NT2/D1 (cell line): Measurements from ENCODE around the gene TRAF7.
A peak's percentile ranks its signal among the peaks of the same experiment; 100 is the strongest.

Experiments
- SUZ12 ChIP-seq: IDR thresholded peaks from 2 replicates; pipeline ENCODE4 v1.6.1; 2011; ENCODE audit not compliant: insufficient read length, insufficient read depth; ENCODE audit errors: extremely low read depth
- YY1 ChIP-seq: IDR thresholded peaks from 2 replicates; pipeline ENCODE4 v1.6.1; 2011; ENCODE audit not compliant: insufficient read length, insufficient read depth
- ZNF274 ChIP-seq: IDR thresholded peaks from 2 replicates; pipeline ENCODE4 v1.6.1; 2011; ENCODE audit warnings: mild to moderate bottlenecking, low read depth, low read length

DNA sequence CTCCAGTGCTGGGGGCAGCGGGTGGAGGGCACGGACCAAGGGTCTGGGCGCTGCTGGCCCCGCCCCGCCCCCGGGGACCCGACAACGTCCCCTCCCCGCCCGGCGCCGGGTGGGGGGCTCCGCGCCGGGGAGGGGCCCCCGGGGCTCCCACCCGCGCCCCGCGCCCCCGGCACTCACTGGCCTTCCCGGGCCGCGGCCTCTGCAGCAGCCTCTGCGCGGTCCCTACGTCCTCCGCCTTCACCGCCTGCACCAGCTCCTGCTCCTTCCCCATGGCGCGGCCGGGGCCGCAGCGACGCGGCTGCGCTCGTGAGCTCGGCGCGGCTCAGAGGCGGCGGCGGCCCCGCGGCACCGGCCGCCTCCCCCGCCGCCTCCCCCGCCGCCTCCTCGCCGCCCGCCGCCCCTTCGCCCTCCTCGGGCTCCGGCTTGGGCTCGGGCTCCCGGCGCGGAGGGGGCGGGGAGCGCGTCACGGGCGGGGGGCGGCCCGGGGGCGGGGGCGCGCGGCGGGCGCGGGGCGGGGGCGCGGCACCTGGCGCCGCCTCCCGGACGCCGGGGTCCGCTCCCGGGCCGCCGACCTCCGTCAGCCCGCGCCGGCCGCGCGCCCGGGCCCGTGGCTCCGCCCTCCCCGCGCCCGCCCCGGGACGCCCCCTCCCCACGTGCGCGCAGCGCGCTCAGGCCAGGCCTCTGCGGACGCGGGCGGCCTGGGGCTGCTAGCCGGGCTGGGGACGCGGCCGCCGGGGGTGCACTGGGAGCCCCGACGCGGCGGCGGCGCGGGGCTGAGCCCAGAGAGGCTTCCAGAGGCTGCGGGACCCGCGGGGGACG lies 40.8 kb downstream of the TRAF7 start, which contains the start of gene CASKIN1:
- TF ChIP-seq SUZ12 (peak; percentile 20), YY1 (no peak), ZNF274 (no peak)
